ENCODE measurements around the gene PNN.

PNN gene

DNA sequence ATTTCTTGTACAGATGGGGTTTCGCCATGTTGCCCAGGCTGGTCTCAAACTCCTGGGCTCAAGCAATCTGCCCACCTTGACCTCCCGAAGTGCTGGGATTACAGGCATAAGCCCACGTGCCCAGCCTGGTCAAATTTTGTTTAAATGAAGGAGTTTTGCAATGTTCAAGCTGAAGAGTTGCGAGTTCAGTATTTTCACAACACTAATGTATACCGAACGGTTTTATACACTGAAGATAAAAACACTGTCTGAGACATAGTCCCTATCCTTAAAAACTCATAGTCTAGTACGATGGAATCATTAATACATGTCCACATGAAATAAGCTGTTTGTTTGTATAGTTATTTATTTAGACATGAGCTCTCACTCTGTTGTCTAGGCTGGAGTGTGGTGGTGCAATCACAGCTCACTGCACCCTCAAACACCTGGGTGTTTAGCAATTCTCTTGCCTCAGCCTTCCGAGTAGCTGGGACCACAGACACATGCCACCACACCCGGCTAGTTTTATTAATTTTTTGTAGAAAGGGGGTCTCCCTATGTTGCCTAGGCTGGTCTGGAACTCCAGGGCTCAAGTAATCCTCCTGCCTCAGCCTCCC lies 20.4 kb upstream of the PNN start:
- H2AFZ ChIP-seq (ENCODE audit: low read length), result no peak overlapping the region
- no peaks in the 10 kb centered on the region for H3F3A ChIP-seq (ENCODE audit: low read depth)
- peaks cover under 1% of the 10 kb centered on the region for H3K4me1 ChIP-seq (ENCODE audit: insufficient read depth, low read length, poor library complexity, severe bottlenecking)
- H3K4me2 ChIP-seq (ENCODE audit: low read depth, low read length, poor library complexity, severe bottlenecking), result no peak overlapping the region
- H3K27me3 ChIP-seq (ENCODE audit: insufficient read depth, low read length, poor library complexity, severe bottlenecking), result no peaks in the 10 kb centered on the region
- no peak overlapping the region for H3K4me3 ChIP-seq (ENCODE audit: low read length, poor library complexity, severe bottlenecking)
- H3K9me2 ChIP-seq (replicated peaks; ENCODE audit: low read depth, low read length), result no peaks in the 10 kb centered on the region
- no peaks in the 10 kb centered on the region for H4K20me1 ChIP-seq (ENCODE audit: insufficient read depth, low read length, poor library complexity, severe bottlenecking)
- H3K36me3 ChIP-seq (ENCODE audit: insufficient read depth, low read length), result peaks cover 60% of the 10 kb centered on the region; the same call in 1 of the 2 replicates
- H3K9ac ChIP-seq (ENCODE audit: low read depth, low read length, poor library complexity, severe bottlenecking), result no peak overlapping the region
- TF ChIP-seq EZH2phosphoT487 (IDR thresholded peaks at IDR 0.05; ENCODE audit: borderline replicate concordance), result no peak
- TF ChIP-seq, protein P1, sequence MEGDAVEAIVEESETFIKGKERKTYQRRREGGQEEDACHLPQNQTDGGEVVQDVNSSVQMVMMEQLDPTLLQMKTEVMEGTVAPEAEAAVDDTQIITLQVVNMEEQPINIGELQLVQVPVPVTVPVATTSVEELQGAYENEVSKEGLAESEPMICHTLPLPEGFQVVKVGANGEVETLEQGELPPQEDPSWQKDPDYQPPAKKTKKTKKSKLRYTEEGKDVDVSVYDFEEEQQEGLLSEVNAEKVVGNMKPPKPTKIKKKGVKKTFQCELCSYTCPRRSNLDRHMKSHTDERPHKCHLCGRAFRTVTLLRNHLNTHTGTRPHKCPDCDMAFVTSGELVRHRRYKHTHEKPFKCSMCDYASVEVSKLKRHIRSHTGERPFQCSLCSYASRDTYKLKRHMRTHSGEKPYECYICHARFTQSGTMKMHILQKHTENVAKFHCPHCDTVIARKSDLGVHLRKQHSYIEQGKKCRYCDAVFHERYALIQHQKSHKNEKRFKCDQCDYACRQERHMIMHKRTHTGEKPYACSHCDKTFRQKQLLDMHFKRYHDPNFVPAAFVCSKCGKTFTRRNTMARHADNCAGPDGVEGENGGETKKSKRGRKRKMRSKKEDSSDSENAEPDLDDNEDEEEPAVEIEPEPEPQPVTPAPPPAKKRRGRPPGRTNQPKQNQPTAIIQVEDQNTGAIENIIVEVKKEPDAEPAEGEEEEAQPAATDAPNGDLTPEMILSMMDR (conservative IDR thresholded peaks at IDR 0.05; ENCODE audit: low read length), result no peak
- peaks cover under 1% of the 10 kb centered on the region; the same call in 1 of the 2 replicates for H3K79me2 ChIP-seq (ENCODE audit: insufficient read depth, low read length)
- no peaks in the 10 kb centered on the region for H3K9me3 ChIP-seq (ENCODE audit: insufficient read depth, low read depth, low read length)

DNA sequence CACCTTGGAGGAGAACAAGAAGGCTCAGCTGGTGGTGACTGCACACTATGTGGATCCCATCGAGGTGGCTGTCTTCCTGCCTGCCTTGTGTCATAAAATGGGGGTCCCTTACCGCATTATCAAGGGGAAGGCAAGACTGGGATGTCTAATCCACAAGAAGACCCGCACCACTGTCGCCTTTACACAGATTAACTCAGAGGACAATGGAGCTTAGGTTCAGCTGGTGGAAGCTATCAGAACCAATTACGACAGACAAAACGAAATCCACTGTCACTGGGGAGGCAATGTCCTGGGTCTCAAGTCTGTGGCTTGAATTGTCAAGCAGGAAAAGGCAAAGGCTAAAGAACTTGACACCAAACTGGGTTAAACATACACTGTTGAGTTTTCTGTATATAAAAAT lies 17.6 kb upstream of the PNN start:
- no peaks in the 10 kb centered on the region for H3K27me3 ChIP-seq (ENCODE audit: insufficient read depth, low read length, poor library complexity, severe bottlenecking)
- peaks cover 28% of the 10 kb centered on the region for H3K79me2 ChIP-seq (ENCODE audit: insufficient read depth, low read length)
- no peak overlapping the region for H2AFZ ChIP-seq (ENCODE audit: low read length)
- no peak overlapping the region for H3K9ac ChIP-seq (ENCODE audit: low read depth, low read length, poor library complexity, severe bottlenecking)
- H3K4me2 ChIP-seq (ENCODE audit: low read depth, low read length, poor library complexity, severe bottlenecking), result no peak overlapping the region
- no peaks in the 10 kb centered on the region for H3K9me3 ChIP-seq (ENCODE audit: insufficient read depth, low read depth, low read length)
- H3K36me3 ChIP-seq (ENCODE audit: insufficient read depth, low read length), result peaks cover 40% of the 10 kb centered on the region; the same call in 1 of the 2 replicates
- no peak overlapping the region for H3K4me3 ChIP-seq (ENCODE audit: low read length, poor library complexity, severe bottlenecking)
- peaks cover 4% of the 10 kb centered on the region for H4K20me1 ChIP-seq (ENCODE audit: insufficient read depth, low read length, poor library complexity, severe bottlenecking)
- no peaks in the 10 kb centered on the region for H3K9me2 ChIP-seq (replicated peaks; ENCODE audit: low read depth, low read length)
- peaks cover 22% of the 10 kb centered on the region for H3K4me1 ChIP-seq (ENCODE audit: insufficient read depth, low read length, poor library complexity, severe bottlenecking)
- TF ChIP-seq EZH2phosphoT487 (IDR thresholded peaks at IDR 0.05; ENCODE audit: borderline replicate concordance), result no peak
- TF ChIP-seq, protein P1 (conservative IDR thresholded peaks at IDR 0.05; ENCODE audit: low read length), result no peak
- no peaks in the 10 kb centered on the region for H3F3A ChIP-seq (ENCODE audit: low read depth)

DNA sequence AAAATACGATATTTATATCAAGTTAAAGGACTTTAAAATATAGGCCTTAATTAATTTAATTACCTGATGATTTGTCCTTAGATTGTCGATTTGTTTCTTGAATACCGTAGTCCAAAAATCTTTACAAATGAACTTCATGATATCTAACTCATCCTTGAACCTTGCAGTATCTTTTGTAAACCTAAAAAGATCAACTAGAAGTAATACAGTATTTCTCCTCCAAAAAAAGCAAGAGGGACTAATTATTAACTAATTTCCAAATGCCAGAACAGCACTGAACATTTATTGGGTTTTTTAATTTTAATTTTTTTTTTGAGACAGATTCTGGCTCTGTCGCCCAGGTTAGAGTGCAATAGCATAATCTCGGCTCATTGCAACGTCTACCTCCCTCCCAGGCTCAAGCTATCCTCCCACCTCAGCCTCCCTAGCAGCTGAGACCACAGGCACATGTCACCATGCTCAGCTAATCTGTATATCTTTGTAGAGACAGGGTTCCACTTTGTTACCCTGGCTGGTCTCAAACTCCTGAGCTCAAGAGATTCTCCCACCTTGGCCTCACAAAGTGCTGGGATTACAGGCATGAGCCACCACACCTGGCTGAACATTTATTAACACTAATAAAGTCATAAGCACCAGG lies 16.7 kb upstream of the PNN start:
- Histone ChIP-seq H3K4me2 (ENCODE audit: low read depth, low read length, poor library complexity, severe bottlenecking) (peak overlapping the region; percentile 2), H3K27me3 (ENCODE audit: insufficient read depth, low read length, poor library complexity, severe bottlenecking) (no peaks in the 10 kb centered on the region), H2AFZ (ENCODE audit: low read length) (no peak overlapping the region), H3K9me3 (ENCODE audit: insufficient read depth, low read depth, low read length) (no peaks in the 10 kb centered on the region), H3K36me3 (ENCODE audit: insufficient read depth, low read length) (peaks cover 39% of the 10 kb centered on the region; the same call in 1 of the 2 replicates), H4K20me1 (ENCODE audit: insufficient read depth, low read length, poor library complexity, severe bottlenecking) (peaks cover 7% of the 10 kb centered on the region), H3K9me2 (replicated peaks; ENCODE audit: low read depth, low read length) (no peaks in the 10 kb centered on the region), H3K4me3 (ENCODE audit: low read length, poor library complexity, severe bottlenecking) (no peak overlapping the region), H3K9ac (ENCODE audit: low read depth, low read length, poor library complexity, severe bottlenecking) (no peak overlapping the region), H3K79me2 (ENCODE audit: insufficient read depth, low read length) (peaks cover 37% of the 10 kb centered on the region), H3K4me1 (ENCODE audit: insufficient read depth, low read length, poor library complexity, severe bottlenecking) (peaks cover 25% of the 10 kb centered on the region), H3F3A (ENCODE audit: low read depth) (no peaks in the 10 kb centered on the region)
- no peak for TF ChIP-seq EZH2phosphoT487 (IDR thresholded peaks at IDR 0.05; ENCODE audit: borderline replicate concordance)
- TF ChIP-seq, protein P1 (conservative IDR thresholded peaks at IDR 0.05; ENCODE audit: low read length), result no peak
